ENCODE results near the gene HTR2C. TPM values are rescaled to one million over a fixed set of nuclear protein-coding genes. Genes with fewer than 3 reads are reported as not detected.

HTR2C gene
- not detected in 2 replicates for total RNA-seq

DNA sequence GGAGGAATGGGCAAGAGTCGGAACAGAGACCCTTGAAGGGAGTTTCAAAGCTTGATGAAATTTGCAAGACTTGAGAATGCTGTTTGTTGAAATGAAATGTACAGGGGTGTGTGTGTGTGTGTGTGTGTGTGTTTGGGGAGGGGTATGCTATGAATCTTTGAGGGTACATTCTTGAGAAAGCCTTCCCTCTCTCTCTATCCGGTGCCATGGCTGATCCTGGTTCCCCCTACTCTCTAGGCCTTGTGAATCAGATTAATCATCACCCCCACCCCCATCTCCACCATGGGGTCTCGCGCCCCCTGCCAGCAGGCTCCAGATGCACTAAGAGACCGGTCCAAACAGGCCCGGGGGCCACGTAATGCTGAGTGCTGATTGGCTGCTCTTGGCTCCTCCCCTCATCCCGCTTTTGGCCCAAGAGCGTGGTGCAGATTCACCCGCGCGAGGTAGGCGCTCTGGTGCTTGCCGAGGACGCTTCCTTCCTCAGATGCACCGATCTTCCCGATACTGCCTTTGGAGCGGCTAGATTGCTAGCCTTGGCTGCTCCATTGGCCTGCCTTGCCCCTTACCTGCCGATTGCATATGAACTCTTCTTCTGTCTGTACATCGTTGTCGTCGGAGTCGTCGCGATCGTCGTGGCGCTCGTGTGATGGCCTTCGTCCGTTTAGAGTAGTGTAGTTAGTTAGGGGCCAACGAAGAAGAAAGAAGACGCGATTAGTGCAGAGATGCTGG lies at the start of gene HTR2C:
HTR2C (plus strand) TSS at position 441 of the 729 bp plus-strand sequence. CDS start 142,851 bp downstream, outside the sequence.

Small RNA genes within 50 kb of the gene (small RNA-seq; reads per million reads assigned to genes)
- gene AL355812.1 (not detected), gene MIR1264 (not detected), gene MIR1298 (not detected), gene MIR1911 (not detected), gene MIR1912 (not detected), gene MIR448 (not detected), gene MIR764 (not detected), gene SNORA35 (not detected)

Data from vein endothelial cell (primary cell).